Activated naive CD8-positive, alpha-beta T cell treated with anti-CD3 and anti-CD28 coated beads, Interleukin-2, amount 10 ng/mL, durations not matched to agents 7 days and 5 days (primary cell): ENCODE results near the gene PDE10A. TPM values are rescaled to one million over a fixed set of nuclear protein-coding genes. Genes with fewer than 3 reads are reported as not detected.

Source experiments
- ATAC-seq: fragments of 150-1000 bp; cut with Tn5 transposase; one replicate; pipeline ENCODE4 v1.10.0; 2021; ENCODE audit warnings: low read depth, moderate library complexity
- POLR2A ChIA-PET: fragments of 350-600 bp; sonication (Branson Sonifier 250); formaldehyde crosslinking; loops from one replicate; lab custom pipeline; 2021; ENCODE audit warnings: antibody characterized with exemption; lab: Charles Lee
- DNase-seq: peaks from one replicate; pipeline ENCODE4 v3.0.0; 2021
- H3K27ac Mint-ChIP-seq: one replicate; pipeline ENCODE4 v1.8.0; 2022; ENCODE audit warnings: mild to moderate bottlenecking, mixed read lengths
- H3K27me3 Mint-ChIP-seq: one replicate; pipeline ENCODE4 v1.8.0; 2022; ENCODE audit warnings: mild to moderate bottlenecking, moderate library complexity, mixed read lengths
- H3K36me3 Mint-ChIP-seq: one replicate; pipeline ENCODE4 v1.8.0; 2021; ENCODE audit warnings: mild to moderate bottlenecking, mixed read lengths
- H3K4me1 Mint-ChIP-seq: one replicate; pipeline ENCODE4 v1.8.0; 2021; ENCODE audit warnings: mixed read lengths
- H3K4me3 Mint-ChIP-seq: one replicate; pipeline ENCODE4 v1.8.0; 2022; ENCODE audit warnings: mild to moderate bottlenecking, moderate library complexity, mixed read lengths
- H3K9me3 Mint-ChIP-seq: one replicate; pipeline ENCODE4 v1.8.0; 2021; ENCODE audit warnings: mixed read lengths
- total RNA-seq, 2 experiments: library from RNA; stranded (reverse); gene quantifications; one replicate each; pipeline ENCODE4 v1.2.3, GENCODE V29; 2021

Gene PDE10A
- total RNA-seq, 2 experiments from 2014 or later = not detected

DNA sequence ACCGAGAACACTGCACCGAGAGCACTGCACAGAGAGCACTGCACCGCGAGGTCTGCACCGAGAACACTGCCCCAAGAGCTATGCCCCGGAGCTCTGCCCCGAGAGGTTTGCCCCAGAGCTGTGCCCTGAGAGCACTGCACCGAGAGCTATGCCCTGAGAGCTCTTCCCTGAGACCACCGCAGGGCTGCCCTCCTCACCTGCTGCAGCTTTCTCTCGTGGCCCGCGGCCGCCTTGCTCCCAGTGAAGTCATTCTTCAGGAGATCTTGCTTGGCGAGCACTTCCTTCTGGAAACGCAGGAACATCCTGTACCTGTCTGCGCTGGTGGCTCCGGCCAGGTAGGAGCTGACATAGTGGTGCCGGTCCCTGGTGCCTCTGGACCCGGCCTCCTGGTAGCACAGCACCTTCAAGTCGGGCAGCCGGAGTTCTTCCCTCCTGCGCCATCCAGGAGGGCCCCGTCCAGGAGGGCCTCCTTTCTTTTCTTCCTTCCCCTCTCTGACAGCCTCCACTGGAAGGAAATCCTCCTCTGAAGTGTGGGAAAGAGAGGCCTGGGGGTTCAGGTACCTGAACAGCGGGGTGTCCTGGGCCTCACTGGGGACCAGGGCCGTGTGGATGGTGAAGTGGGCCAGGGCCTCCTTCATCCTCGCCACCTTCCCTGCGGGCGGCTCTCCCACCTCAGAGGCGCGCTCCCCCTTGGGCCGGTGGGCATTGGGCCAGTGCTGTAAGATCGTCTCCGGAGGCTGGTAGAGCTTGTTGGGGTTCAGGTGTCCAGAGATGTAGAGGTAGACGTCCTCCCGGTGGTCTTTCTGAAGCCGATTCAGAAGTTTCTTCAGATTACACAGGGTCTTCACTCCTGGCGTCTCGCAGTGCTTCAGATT lies 361.4 kb downstream of the PDE10A start:
- Mint-ChIP-seq H3K27me3 (no peaks in the 10 kb centered on the region), H3K36me3 (no peaks in the 10 kb centered on the region), H3K4me1 (no peaks in the 10 kb centered on the region), H3K4me3 (no peak overlapping the region), H3K9me3 (no peaks in the 10 kb centered on the region), H3K27ac (no peak overlapping the region)
- ATAC-seq (no peak), DNase-seq (no peak)
- POLR2A ChIA-PET = no interaction called here

DNA sequence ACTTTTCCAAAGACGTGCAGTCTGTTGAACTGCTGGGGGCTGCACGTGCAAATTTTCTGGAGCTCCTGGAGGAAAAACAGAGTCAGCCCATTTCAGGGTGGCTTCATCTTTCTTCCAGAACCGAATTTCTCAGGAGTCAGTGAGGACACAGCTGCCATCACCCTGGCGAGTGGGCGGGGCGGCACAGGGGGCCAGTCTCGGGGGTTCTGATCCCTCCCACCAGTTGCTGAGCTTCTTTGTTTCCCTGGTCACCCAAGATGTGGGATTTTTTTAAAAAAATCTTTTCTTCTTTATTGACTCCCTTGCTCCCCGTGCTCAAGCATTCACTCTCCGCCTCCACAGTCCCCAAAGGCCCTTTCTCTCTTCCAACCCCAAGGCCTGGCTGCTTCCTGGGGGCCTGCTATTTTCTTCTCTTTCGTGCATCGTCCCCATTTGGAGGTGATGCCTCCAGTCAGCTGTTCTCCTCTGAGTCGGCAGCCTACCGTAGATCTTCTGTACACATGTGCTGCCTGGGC lies 362.6 kb downstream of the PDE10A start:
- no peaks in the 10 kb centered on the region for H3K4me1 Mint-ChIP-seq
- no peak overlapping the region for H3K4me3 Mint-ChIP-seq
- no peak for ATAC-seq
- no peaks in the 10 kb centered on the region for H3K27me3 Mint-ChIP-seq
- no peaks in the 10 kb centered on the region for H3K36me3 Mint-ChIP-seq
- no peak for DNase-seq
- POLR2A ChIA-PET = no interaction called here
- H3K9me3 Mint-ChIP-seq = peaks cover 2% of the 10 kb centered on the region
- no peak overlapping the region for H3K27ac Mint-ChIP-seq

DNA sequence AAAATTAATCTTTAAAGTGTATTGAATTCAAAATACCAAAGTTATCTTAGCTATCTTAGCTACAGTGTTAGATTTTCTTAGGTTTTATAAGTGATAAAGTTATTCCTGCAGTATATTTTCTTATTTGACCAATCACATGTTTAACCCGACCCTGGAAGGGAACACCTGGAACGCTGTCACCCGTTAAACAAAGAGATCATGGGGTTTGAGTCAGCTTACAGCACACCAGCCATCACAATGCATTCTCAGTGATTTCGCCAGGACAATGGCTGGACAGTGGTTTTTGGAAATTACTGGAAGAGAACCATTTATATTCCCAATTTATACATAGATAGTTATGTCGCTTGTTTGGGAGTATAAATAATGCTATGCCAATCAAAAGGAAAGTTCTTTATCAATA lies 364.2 kb downstream of the PDE10A start:
- Mint-ChIP-seq H3K27me3 (no peaks in the 10 kb centered on the region), H3K4me1 (no peaks in the 10 kb centered on the region), H3K36me3 (no peaks in the 10 kb centered on the region), H3K9me3 (peaks cover 2% of the 10 kb centered on the region), H3K27ac (no peak overlapping the region), H3K4me3 (no peak overlapping the region)
- ATAC-seq (no peak), DNase-seq (no peak)
- POLR2A ChIA-PET = no interaction called here

DNA sequence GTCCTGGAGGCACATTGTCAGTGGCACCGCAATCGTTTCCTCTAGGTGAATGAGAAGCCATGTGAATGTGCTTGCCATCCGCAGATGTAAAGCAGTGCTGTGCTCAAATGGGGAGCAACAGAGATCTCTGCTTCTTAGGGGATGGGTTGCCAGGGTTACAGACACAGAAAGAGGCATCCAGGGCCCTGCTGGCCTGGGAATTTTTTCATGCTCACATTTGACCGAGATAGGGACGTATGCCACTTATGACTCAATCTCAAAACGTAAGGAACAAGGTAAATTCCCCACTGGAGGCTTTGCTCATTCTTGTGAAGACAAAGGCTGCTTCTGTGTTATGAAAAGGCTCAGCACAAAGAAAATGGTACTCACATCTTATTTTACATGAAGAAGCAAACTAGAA lies 364.6 kb downstream of the PDE10A start:
- Mint-ChIP-seq H3K9me3 (peaks cover 2% of the 10 kb centered on the region), H3K36me3 (no peaks in the 10 kb centered on the region), H3K27ac (no peak overlapping the region), H3K4me3 (no peak overlapping the region), H3K27me3 (no peaks in the 10 kb centered on the region), H3K4me1 (no peaks in the 10 kb centered on the region)
- ATAC-seq (no peak), DNase-seq (no peak)
- POLR2A ChIA-PET = no interaction called here

DNA sequence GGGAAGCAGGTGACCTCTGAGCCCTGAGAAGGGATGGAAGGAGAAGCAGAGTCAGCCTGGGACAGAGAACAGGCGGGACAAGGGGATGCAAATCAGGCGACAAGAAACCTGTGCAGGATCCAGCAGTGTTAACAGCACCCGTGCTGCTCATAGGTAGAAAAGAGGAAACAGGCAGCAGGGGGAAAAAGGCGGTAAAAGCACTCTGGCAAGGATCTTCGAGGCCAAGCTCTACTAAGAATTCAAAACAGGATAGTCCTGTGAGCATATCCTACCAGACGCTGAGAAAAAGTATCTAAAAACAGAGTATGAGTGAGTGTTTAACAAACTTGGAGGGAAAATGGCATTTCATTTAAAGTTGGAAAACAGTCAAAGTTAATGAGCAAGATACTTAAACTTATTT lies 370.4 kb downstream of the PDE10A start:
- POLR2A ChIA-PET = no interaction called here
- peaks cover 6% of the 10 kb centered on the region for H3K9me3 Mint-ChIP-seq
- H3K27ac Mint-ChIP-seq = no peak overlapping the region
- no peaks in the 10 kb centered on the region for H3K27me3 Mint-ChIP-seq
- H3K4me1 Mint-ChIP-seq = no peaks in the 10 kb centered on the region
- H3K36me3 Mint-ChIP-seq = no peaks in the 10 kb centered on the region
- no peak for DNase-seq
- no peak for ATAC-seq
- H3K4me3 Mint-ChIP-seq = no peak overlapping the region
